MM.1S (cell line): ENCODE measurements around the gene SRM.
A peak's percentile ranks its signal among the peaks of the same experiment; 100 is the strongest.
"Not testable (repeated sequence)": the region's sequence is repeated elsewhere in the genome, so short reads cannot be mapped to it uniquely, and the experiment has no call there.

Experiments used
- DNase-seq: peaks from one replicate; pipeline ENCODE4 v3.0.0-alpha.2; 2015
- H2AFZ ChIP-seq: fragments of 300-600 bp; sonication (generic); 2 replicates; pipeline ENCODE4 v1.6.0; 2016; ENCODE audit warnings: antibody characterized with exemption, low read length
- H3F3A ChIP-seq: fragments of 300-600 bp; sonication (generic); 2 replicates; pipeline ENCODE4 v1.6.1; 2016; ENCODE audit warnings: mild to moderate bottlenecking, antibody characterized with exemption, low read length, moderate library complexity, mixed read lengths; ENCODE audit not compliant: insufficient read depth
- H3K27ac ChIP-seq: fragments of 300-600 bp; sonication (generic); 2 replicates; pipeline ENCODE4 v1.5.1; 2016; ENCODE audit warnings: mild to moderate bottlenecking, low read length
- H3K27me3 ChIP-seq: fragments of 300-600 bp; sonication (generic); replicated peaks from 2 replicates; pipeline ENCODE4 v1.6.0; 2016; ENCODE audit warnings: low read length; ENCODE audit not compliant: insufficient read depth
- H3K36me3 ChIP-seq: fragments of 300-600 bp; sonication (generic); replicated peaks from 2 replicates; pipeline ENCODE4 v1.6.1; 2016; ENCODE audit warnings: mild to moderate bottlenecking, low read length, mixed read lengths; ENCODE audit not compliant: insufficient read depth
- H3K4me1 ChIP-seq: fragments of 300-600 bp; sonication (generic); 2 replicates; pipeline ENCODE4 v1.6.1; 2016; ENCODE audit warnings: low read length, mixed read lengths
- H3K4me2 ChIP-seq: fragments of 300-600 bp; sonication (generic); 2 replicates; pipeline ENCODE4 v1.6.0; 2016; ENCODE audit warnings: low read depth, low read length
- H3K4me3 ChIP-seq: fragments of 300-600 bp; sonication (generic); 2 replicates; pipeline ENCODE4 v1.5.1; 2016; ENCODE audit warnings: low read length, mixed read lengths
- H3K79me2 ChIP-seq: fragments of 300-600 bp; sonication (generic); 2 replicates; pipeline ENCODE4 v1.6.1; 2016; ENCODE audit warnings: mixed run types, low read length, mixed read lengths
- H3K9ac ChIP-seq: fragments of 300-600 bp; sonication (generic); 2 replicates; pipeline ENCODE4 v1.6.1; 2016; ENCODE audit warnings: low read length, mixed read lengths
- H3K9me2 ChIP-seq: fragments of 300-600 bp; sonication (generic); replicated peaks from 2 replicates; pipeline ENCODE4 v1.6.1; 2016; ENCODE audit warnings: mild to moderate bottlenecking, low read length, mixed read lengths; ENCODE audit not compliant: insufficient read depth
- H3K9me3 ChIP-seq: fragments of 300-600 bp; sonication (generic); replicated peaks from 2 replicates; pipeline ENCODE4 v1.6.1; 2016; ENCODE audit warnings: mild to moderate bottlenecking, low read length, mixed read lengths; ENCODE audit not compliant: insufficient read depth
- H4K20me1 ChIP-seq: fragments of 300-600 bp; sonication (generic); 2 replicates; pipeline ENCODE4 v1.6.1; 2016; ENCODE audit warnings: mild to moderate bottlenecking, low read length, moderate library complexity, mixed read lengths; ENCODE audit not compliant: insufficient read depth
- CTCF ChIP-seq: fragments of 300-600 bp; sonication (generic); IDR thresholded peaks from 2 replicates; pipeline ENCODE4 v1.5.1; 2016; ENCODE audit warnings: antibody characterized with exemption, low read length, mixed read lengths
- EZH2 ChIP-seq: fragments of 300-600 bp; sonication (generic); optimal IDR thresholded peaks from 2 replicates; pipeline ENCODE3; 2017; ENCODE audit warnings: low read depth, mild to moderate bottlenecking, antibody characterized with exemption, low read length, mixed read lengths
- EZH2phosphoT487 ChIP-seq: fragments of 300-600 bp; sonication (generic); IDR thresholded peaks from 2 replicates; pipeline ENCODE4 v1.6.1; 2018; ENCODE audit warnings: antibody characterized with exemption, low read length

The SRM gene

GRCh38 chr1:11105586-11105985 is 45.8 kb upstream of the SRM start:
- Histone ChIP-seq H3K9me3 (no peaks in the 10 kb centered on the region), H3K4me2 (no peak overlapping the region), H3K36me3 (peaks cover 3% of the 10 kb centered on the region; the same call in 1 of the 2 replicates), H2AFZ (no peak overlapping the region), H4K20me1 (no peaks in the 10 kb centered on the region), H3K9me2 (no peaks in the 10 kb centered on the region), H3K27ac (no peak overlapping the region), H3F3A (no peaks in the 10 kb centered on the region), H3K4me1 (no peaks in the 10 kb centered on the region), H3K79me2 (no peaks in the 10 kb centered on the region), H3K27me3 (no peaks in the 10 kb centered on the region), H3K9ac (no peak overlapping the region), H3K4me3 (no peak overlapping the region)
- TF ChIP-seq CTCF, result no peak
- no peak for TF ChIP-seq EZH2phosphoT487
- no peak for TF ChIP-seq EZH2
- no peak for DNase-seq

GRCh38 chr1:11101347-11101746 is 41.5 kb upstream of the SRM start:
- no peak for DNase-seq
- Histone ChIP-seq H3K9me3 (no peaks in the 10 kb centered on the region), H3K4me2 (no peak overlapping the region), H3F3A (no peaks in the 10 kb centered on the region), H3K36me3 (no peaks in the 10 kb centered on the region; the same call in 1 of the 2 replicates), H4K20me1 (no peaks in the 10 kb centered on the region), H3K4me1 (peaks cover 6% of the 10 kb centered on the region), H3K79me2 (peaks cover 26% of the 10 kb centered on the region), H3K27ac (no peak overlapping the region), H3K9me2 (no peaks in the 10 kb centered on the region), H3K4me3 (no peak overlapping the region), H2AFZ (no peak overlapping the region), H3K27me3 (no peaks in the 10 kb centered on the region), H3K9ac (no peak overlapping the region)
- TF ChIP-seq EZH2, result no peak
- no peak for TF ChIP-seq EZH2phosphoT487
- TF ChIP-seq CTCF, result no peak

GRCh38 chr1:11100806-11101205 is 41.0 kb upstream of the SRM start:
- H3K27me3 ChIP-seq, DNase-seq, H2AFZ ChIP-seq, H3K9me2 ChIP-seq, H3K4me2 ChIP-seq, H3K4me1 ChIP-seq, H3K36me3 ChIP-seq, H4K20me1 ChIP-seq, H3K9me3 ChIP-seq, H3F3A ChIP-seq, H3K4me3 ChIP-seq, H3K27ac ChIP-seq, H3K9ac ChIP-seq: not testable (repeated sequence)
- peaks cover 26% of the 10 kb centered on the region for H3K79me2 ChIP-seq

GRCh38 chr1:11100149-11100493 is 40.3 kb upstream of the SRM start:
- Histone ChIP-seq H3K27ac (no peak overlapping the region), H3K4me1 (peaks cover 6% of the 10 kb centered on the region), H3K9me3 (no peaks in the 10 kb centered on the region), H3K4me3 (peak overlapping the region; percentile 97), H3K79me2 (peaks cover 26% of the 10 kb centered on the region), H3K36me3 (no peaks in the 10 kb centered on the region; the same call in 1 of the 2 replicates), H3F3A (no peaks in the 10 kb centered on the region), H2AFZ (peak overlapping the region; percentile 85), H3K27me3 (no peaks in the 10 kb centered on the region), H3K9ac (peak overlapping the region; percentile 93; the same call in 1 of the 2 replicates), H4K20me1 (no peaks in the 10 kb centered on the region), H3K9me2 (no peaks in the 10 kb centered on the region), H3K4me2 (peak overlapping the region; percentile 60; the same call in 1 of the 2 replicates)
- TF ChIP-seq EZH2 (no peak), CTCF (no peak), EZH2phosphoT487 (no peak)
- no peak for DNase-seq
